ENCODE results near the gene MEX3D. TPM values are rescaled to one million over a fixed set of nuclear protein-coding genes. Genes with fewer than 3 reads are reported as not detected.

Gene MEX3D
- total RNA-seq (10 to 100 TPM; 20.9 to 54.4 (median 35.3) TPM), polyA plus RNA-seq (10 to 100 TPM in 1 of 2 donors, 1 to 10 TPM in 1; 7.3 to 17.6 TPM)
- long read RNA-seq, donor 1 = 0 reads
- long read RNA-seq, donor 2, transcript MEX3D-201 (2 exons, 2,850 nt) = major isoform, 5 of 7 reads
- long read RNA-seq, donor 2, partial matches to known transcripts = 0 of 7 reads
- long read RNA-seq, donor 2, other reads (novel, unspliced or antisense) = 0 of 7 reads
- long read RNA-seq, donor 3, partial matches to known transcripts = 3 of 4 reads
- long read RNA-seq, donor 3, other reads (novel, unspliced or antisense) = 0 of 4 reads

DNA sequence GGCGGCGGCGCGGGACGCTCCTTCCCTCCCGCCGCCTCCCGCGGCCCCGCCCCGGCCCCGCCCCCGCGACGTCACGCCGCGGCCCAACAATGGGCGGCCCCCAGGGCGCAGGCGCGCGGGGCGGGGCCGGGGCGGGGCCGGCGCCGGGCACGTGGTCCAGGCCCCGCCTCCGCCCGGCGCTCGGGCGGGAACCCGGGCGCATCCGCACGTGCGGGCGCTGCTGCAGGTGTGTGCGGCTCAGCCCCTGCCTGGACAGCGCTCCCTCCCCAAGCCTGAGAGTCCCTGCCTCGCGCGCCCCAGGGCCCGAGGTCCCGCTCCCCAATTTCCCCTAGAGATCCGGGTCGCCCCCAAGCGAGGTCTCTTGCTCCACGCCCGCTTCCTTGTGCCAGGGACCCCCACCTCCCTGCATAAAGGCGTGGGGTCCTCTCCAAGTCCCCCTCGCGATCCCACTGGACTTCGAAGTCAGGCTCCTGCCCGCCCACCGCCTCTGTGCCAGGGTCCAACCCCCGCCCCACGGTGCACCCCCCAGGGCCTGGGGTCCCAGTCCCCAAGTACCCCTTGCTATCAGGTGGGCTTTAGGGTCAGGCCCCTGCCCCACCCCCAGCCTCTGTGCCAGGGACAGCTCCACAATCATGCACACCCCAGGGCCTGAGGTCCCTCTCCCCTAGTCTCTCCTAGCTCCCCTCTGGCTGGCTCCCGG, at the start of gene MEX3D:
TSS of gene MEX3D (minus strand) at position 6 of the 700 bp plus-strand sequence. CDS start 267 bp downstream, outside the sequence.
- TF ChIP-seq CTCF (IDR thresholded peaks at IDR 0.05) (no peak), EP300 (IDR thresholded peaks at IDR 0.05) (no peak), POLR2A (IDR thresholded peaks at IDR 0.05) (no peak)
- WGBS, 3 donors = 5 to 15% (median 9%) methylated on average over 27 to 63 of the region's 63 CpGs
- peak; percentile 71 to 87 (median 84) for DNase-seq
- Histone ChIP-seq H3K27me3 (no peaks in the 10 kb centered on the region), H3K4me3 (peak within 1 kb of the TSS; percentile 72), H3K4me1 (ENCODE audit: insufficient read depth) (peaks cover 6% of the 10 kb centered on the region), H3K9me3 (no peaks in the 10 kb centered on the region), H3K36me3 (no peaks in the 10 kb centered on the region), H3K27ac (peak within 1 kb of the TSS; percentile 87 to 90)
- intact Hi-C loops (cut with DNase I) = no loop called here

- TF ChIP-seq EP300 (IDR thresholded peaks at IDR 0.05) = no peak
- no peak for TF ChIP-seq CTCF (IDR thresholded peaks at IDR 0.05)
- no peak for TF ChIP-seq POLR2A (IDR thresholded peaks at IDR 0.05)
- Histone ChIP-seq H3K27me3 (no peaks in the 10 kb centered on the region), H3K9me3 (no peaks in the 10 kb centered on the region), H3K4me3 (no peak overlapping the region), H3K27ac (no peak overlapping the region), H3K4me1 (ENCODE audit: insufficient read depth) (no peaks in the 10 kb centered on the region), H3K36me3 (no peaks in the 10 kb centered on the region)
- 69 to 73% (median 71%) methylated on average over 4 of the region's 4 CpGs for WGBS, 3 donors
- no peak for DNase-seq
- intact Hi-C loops (cut with DNase I) = no loop called here
These were observed 48.8 kb upstream of the MEX3D start for GRCh38 chr19:1616875-1617274.

- no peak for DNase-seq
- no peaks in the 10 kb centered on the region for H3K4me1 ChIP-seq (ENCODE audit: insufficient read depth)
- H3K36me3 ChIP-seq = no peaks in the 10 kb centered on the region
- TF ChIP-seq CTCF (IDR thresholded peaks at IDR 0.05) (no peak), EP300 (IDR thresholded peaks at IDR 0.05) (no peak), POLR2A (IDR thresholded peaks at IDR 0.05) (no peak)
- WGBS, 3 donors = 68 to 76% (median 70%) methylated on average over 8 of the region's 8 CpGs
- no peak overlapping the region for H3K4me3 ChIP-seq
- no peak overlapping the region for H3K27ac ChIP-seq
- no peaks in the 10 kb centered on the region for H3K9me3 ChIP-seq
- H3K27me3 ChIP-seq = no peaks in the 10 kb centered on the region
- intact Hi-C loops (cut with DNase I) = no loop called here
These were observed 48.3 kb upstream of the MEX3D start for GRCh38 chr19:1616396-1616795.

DNA sequence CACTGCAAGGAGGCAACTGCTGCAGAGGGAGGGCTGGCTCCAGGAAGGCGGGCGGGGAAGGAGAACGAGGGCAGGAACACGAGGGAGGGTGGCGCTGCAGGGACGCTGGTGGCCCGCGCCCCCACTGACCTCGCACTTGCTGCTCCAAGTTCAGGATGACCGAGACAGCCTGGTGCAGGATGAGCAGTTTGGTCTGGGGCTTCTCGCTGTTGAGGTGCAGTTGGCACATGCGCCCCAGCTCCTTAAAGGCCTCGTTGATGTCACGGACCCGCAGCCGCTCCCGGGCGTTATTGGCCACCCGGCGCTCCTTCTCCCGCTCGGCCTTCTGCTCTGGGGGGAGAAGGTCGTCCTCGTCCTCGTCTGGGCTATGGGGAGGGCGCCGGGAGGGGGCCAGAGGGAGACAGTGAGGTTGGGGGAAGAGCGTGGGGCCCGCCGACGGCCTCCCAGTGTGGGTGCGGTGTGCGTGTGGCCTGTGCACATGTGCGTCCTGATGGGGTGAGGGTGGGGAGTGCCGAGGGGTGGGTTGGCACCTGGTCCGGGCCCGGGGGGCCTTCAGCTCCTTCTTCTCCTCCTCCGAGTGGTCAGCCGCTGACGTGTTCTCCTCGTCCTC, 47.1 kb upstream of the MEX3D start:
- no peak for DNase-seq
- 86 to 89% (median 87%) methylated on average over 39 to 41 of the region's 41 CpGs for WGBS, 3 donors
- TF ChIP-seq CTCF (IDR thresholded peaks at IDR 0.05) (no peak), POLR2A (IDR thresholded peaks at IDR 0.05) (no peak), EP300 (IDR thresholded peaks at IDR 0.05) (no peak)
- intact Hi-C loops (cut with DNase I) = no loop called here
- Histone ChIP-seq H3K4me1 (ENCODE audit: insufficient read depth) (no peaks in the 10 kb centered on the region), H3K27ac (no peak overlapping the region), H3K9me3 (no peaks in the 10 kb centered on the region), H3K36me3 (no peaks in the 10 kb centered on the region), H3K27me3 (no peaks in the 10 kb centered on the region), H3K4me3 (no peak overlapping the region)

Data from ovary (tissue), 10 donors.